H1 (cell line): ENCODE data around the gene USH2A. TPM values are rescaled to one million over a fixed set of nuclear protein-coding genes. Genes with fewer than 3 reads are reported as not detected.

ENCODE experiments used
- CTCF ChIA-PET: fragments of 300-600 bp; sonication (Branson Sonifier 250); formaldehyde crosslinking; loops from one replicate; lab custom pipeline; 2021; ENCODE audit not compliant: partially characterized antibody; lab: Charles Lee
- POLR2A ChIA-PET: fragments of 300-600 bp; sonication (Branson Sonifier 250); formaldehyde crosslinking; loops from one replicate; lab custom pipeline; 2021; ENCODE audit warnings: inconsistent platforms; ENCODE audit not compliant: partially characterized antibody; lab: Charles Lee
- DNase-seq, 2 experiments: peaks; one replicate each; pipeline versions ENCODE4 v3.0.0 to v3.0.0-alpha.2; 2010 to 2022; ENCODE audit warnings: low spot score in 2 of 2, low read depth in 1 of 2, mixed read lengths in 1 of 2
- FAIRE-seq: peaks from 2 replicates; lab custom pipeline; 2011; peaks lifted over from hg19 to GRCh38; lab: Jason Lieb, UNC
- H2AFZ ChIP-seq: 2 replicates; pipeline ENCODE4 v1.8.1; 2012; ENCODE audit warnings: low read length, inconsistent platforms
- H2AK5ac ChIP-seq: 2 replicates; pipeline ENCODE4 v1.6.1; 2013; ENCODE audit warnings: low read depth, low read length
- H2BK120ac ChIP-seq: replicated peaks from 2 replicates; pipeline ENCODE3; 2013; ENCODE audit warnings: low read depth, low read length, inconsistent platforms
- H2BK12ac ChIP-seq: 2 replicates; pipeline ENCODE4 v1.6.1; 2013; ENCODE audit warnings: low read depth, low read length
- H2BK15ac ChIP-seq: 2 replicates; pipeline ENCODE4 v1.6.1; 2013; ENCODE audit warnings: low read length
- H2BK20ac ChIP-seq: 2 replicates; pipeline ENCODE4 v1.6.1; 2013; ENCODE audit warnings: low read length
- H2BK5ac ChIP-seq: 2 replicates; pipeline ENCODE4 v1.6.1; 2013; ENCODE audit warnings: low read depth, low read length
- H3K14ac ChIP-seq: 2 replicates; pipeline ENCODE4 v1.6.1; 2013; ENCODE audit warnings: inconsistent platforms; ENCODE audit not compliant: insufficient read length
- H3K18ac ChIP-seq: 2 replicates; pipeline ENCODE4 v1.6.1; 2013; ENCODE audit warnings: low read length; ENCODE audit errors: extremely low read depth
- H3K23ac ChIP-seq: 2 replicates; pipeline ENCODE4 v1.6.1; 2013; ENCODE audit warnings: inconsistent platforms; ENCODE audit not compliant: insufficient read length
- H3K23me2 ChIP-seq: 2 replicates; pipeline ENCODE4 v1.6.1; 2013; ENCODE audit warnings: low read depth, low read length
- H3K27ac ChIP-seq: 2 replicates; pipeline ENCODE4 v1.6.1; 2011; ENCODE audit warnings: low read depth, low read length, inconsistent platforms
- H3K27me3 ChIP-seq, 4 experiments: replicated peaks in 1 of 4; 1 replicate in 1 of 4; 2 replicates in 3 of 4; pipeline versions ENCODE4 v1.6.1 to v1.8.1; 2011 to 2013; ENCODE audit warnings: low read length in 3 of 4, mild to moderate bottlenecking in 3 of 4, inconsistent platforms in 2 of 4, mixed read lengths in 2 of 4, moderate library complexity in 1 of 4; ENCODE audit not compliant: control insufficient read depth in 3 of 4, insufficient read depth in 3 of 4; ENCODE audit errors: extremely low read depth in 1 of 4
- H3K36me3 ChIP-seq, 4 experiments: 2 replicates each; pipeline versions ENCODE4 v1.6.1 to v1.8.1; 2011 to 2013; ENCODE audit warnings: mild to moderate bottlenecking in 4 of 4, low read length in 3 of 4, moderate library complexity in 2 of 4, control low read depth in 1 of 4, inconsistent platforms in 1 of 4; ENCODE audit not compliant: insufficient read depth in 4 of 4, control insufficient read depth in 2 of 4
- H3K4ac ChIP-seq: replicated peaks from 2 replicates; pipeline ENCODE3; 2013; ENCODE audit warnings: low read length, low read depth, mixed read lengths, inconsistent platforms; ENCODE audit not compliant: insufficient read length
- H3K4me1 ChIP-seq, 4 experiments: replicated peaks in 1 of 4; 1 replicate in 1 of 4; 2 replicates in 3 of 4; pipeline versions ENCODE4 v1.6.1 to v1.8.1; 2011 to 2013; ENCODE audit warnings: low read length in 3 of 4, inconsistent platforms in 2 of 4, mixed read lengths in 1 of 4; ENCODE audit not compliant: insufficient read depth in 4 of 4, control insufficient read depth in 3 of 4
- H3K4me2 ChIP-seq, 2 experiments: 2 replicates each; pipeline versions ENCODE4 v1.6.1 to v1.8.1; 2011 to 2013; ENCODE audit warnings: low read depth in 2 of 2, low read length in 2 of 2, control low read depth in 1 of 2, inconsistent platforms in 1 of 2, mild to moderate bottlenecking in 1 of 2; ENCODE audit not compliant: insufficient read depth in 1 of 2
- H3K4me3 ChIP-seq, 4 experiments: fragments of 200-600, 300-600 bp in 1 of 4; sonication (generic), shearing (Covaris generic), sonication (Bioruptor Twin) in 1 of 4; 2 replicates each; pipeline versions ENCODE4 v1.5.1 to v1.8.1; 2011 to 2016; ENCODE audit warnings: low read length in 4 of 4, low read depth in 3 of 4, control low read depth in 2 of 4, inconsistent platforms in 2 of 4, mild to moderate bottlenecking in 2 of 4, mixed read lengths in 1 of 4, moderate library complexity in 1 of 4; ENCODE audit not compliant: insufficient read depth in 2 of 4; ENCODE audit errors: extremely low read depth in 1 of 4
- H3K56ac ChIP-seq: replicated peaks from 2 replicates; pipeline ENCODE3; 2013; ENCODE audit warnings: low read depth, mild to moderate bottlenecking, mixed read lengths, low read length, inconsistent platforms; ENCODE audit not compliant: insufficient read length
- H3K79me1 ChIP-seq: 2 replicates; pipeline ENCODE4 v1.6.1; 2013; ENCODE audit warnings: low read depth, low read length, control low read depth
- H3K79me2 ChIP-seq, 2 experiments: 2 replicates each; pipeline versions ENCODE4 v1.6.1 to v1.8.1; 2012 to 2013; ENCODE audit warnings: low read length in 2 of 2, mild to moderate bottlenecking in 2 of 2, inconsistent platforms in 1 of 2; ENCODE audit not compliant: insufficient read depth in 2 of 2, control insufficient read depth in 1 of 2
- H3K9ac ChIP-seq, 4 experiments: replicated peaks in 1 of 4; 1 replicate in 1 of 4; 2 replicates in 3 of 4; pipeline versions ENCODE4 v1.6.1 to v1.8.1; 2011 to 2013; ENCODE audit warnings: low read depth in 3 of 4, low read length in 3 of 4, control low read depth in 2 of 4, mild to moderate bottlenecking in 2 of 4, moderate library complexity in 2 of 4, inconsistent platforms in 1 of 4; ENCODE audit errors: extremely low read depth in 1 of 4
- H3K9me3 ChIP-seq, 2 experiments: 2 replicates each; pipeline versions ENCODE4 v1.6.1 to v1.8.1; 2012 to 2013; ENCODE audit warnings: mild to moderate bottlenecking in 2 of 2, moderate library complexity in 2 of 2, control low read depth in 1 of 2, inconsistent platforms in 1 of 2, low read depth in 1 of 2, low read length in 1 of 2, mixed read lengths in 1 of 2; ENCODE audit not compliant: insufficient read depth in 2 of 2
- H4K20me1 ChIP-seq, 2 experiments: replicated peaks in 1 of 2; 2 replicates each; pipeline versions ENCODE3 to v1.8.1; 2011 to 2013; ENCODE audit warnings: inconsistent platforms in 2 of 2, low read length in 2 of 2, mild to moderate bottlenecking in 1 of 2; ENCODE audit not compliant: insufficient read depth in 2 of 2, control insufficient read depth in 1 of 2
- H4K5ac ChIP-seq: 2 replicates; pipeline ENCODE4 v1.6.1; 2013; ENCODE audit warnings: low read length, low read depth, mixed read lengths, inconsistent platforms; ENCODE audit not compliant: insufficient read length
- H4K8ac ChIP-seq: 2 replicates; pipeline ENCODE4 v1.8.0; 2013; ENCODE audit warnings: mild to moderate bottlenecking, moderate library complexity, low read length, inconsistent platforms; ENCODE audit not compliant: insufficient read depth; ENCODE audit errors: extremely low read depth
- H4K91ac ChIP-seq: replicated peaks from 2 replicates; pipeline ENCODE3; 2013; ENCODE audit warnings: low read length, mixed read lengths, inconsistent platforms; ENCODE audit not compliant: insufficient read length
- BRCA1 ChIP-seq: IDR thresholded peaks from 2 replicates; pipeline ENCODE4 v1.6.1; 2012; ENCODE audit warnings: low read depth, low read length, improper control_type of control experiment
- CTBP2 ChIP-seq: IDR thresholded peaks from 2 replicates; pipeline ENCODE4 v1.7.0; 2011; ENCODE audit warnings: borderline replicate concordance, mild to moderate bottlenecking, moderate library complexity, mixed read lengths, low read length; ENCODE audit not compliant: insufficient read depth, insufficient read length
- CTCF ChIP-seq, 3 experiments: IDR thresholded peaks; 1 replicate in 2 of 3; 2 replicates in 1 of 3; pipeline versions ENCODE4 v1.5.1 to v1.6.1; 2011; ENCODE audit warnings: low read length in 3 of 3, mild to moderate bottlenecking in 3 of 3, inconsistent platforms in 2 of 3, low read depth in 1 of 3, moderate library complexity in 1 of 3; ENCODE audit not compliant: insufficient read depth in 1 of 3; ENCODE audit errors: control extremely low read depth in 1 of 3
- E2F6 ChIP-seq: IDR thresholded peaks from 2 replicates; pipeline ENCODE4 v1.6.1; 2012; ENCODE audit warnings: inconsistent platforms
- JUN ChIP-seq: IDR thresholded peaks from 2 replicates; pipeline ENCODE4 v1.6.1; 2011; ENCODE audit warnings: low read depth, mild to moderate bottlenecking, improper control_type of control experiment, low read length
- RAD21 ChIP-seq, 2 experiments: IDR thresholded peaks in 1 of 2; conservative IDR thresholded peaks in 1 of 2; 2 replicates each; pipeline ENCODE4 v1.6.1; 2011; ENCODE audit warnings: low read depth in 2 of 2, low read length in 2 of 2, improper control_type of control experiment in 1 of 2, inconsistent platforms in 1 of 2, mild to moderate bottlenecking in 1 of 2, moderate library complexity in 1 of 2
- WGBS, 2 experiments: shearing (Covaris generic) in 1 of 2; methylation state at CpG; one replicate each; pipeline versions ENCODE4 v1.1.6 to v1.1.7; 2013 to 2015; ENCODE audit warnings: low lambda C conversion rate in 2 of 2, mixed read lengths in 2 of 2, inconsistent platforms in 1 of 2, low coverage in 1 of 2, missing lambda C conversion rate in 1 of 2; ENCODE audit not compliant: insufficient replicate concordance in 2 of 2, insufficient coverage in 1 of 2, insufficient read length in 1 of 2; ENCODE audit errors: extremely low coverage in 1 of 2, missing lambda C conversion rate in 1 of 2; 5-methylcytosine and 5-hydroxymethylcytosine counted together
- polyA plus RNA-seq, 7 experiments: library from polyadenylated mRNA; depleted of rRNA in 3 of 7; stranded (reverse) in 5 of 7; unstranded in 2 of 7; fragments of >200 nt in 5 of 7; fragments of 200-250 nt in 2 of 7; gene quantifications; 1 replicate in 5 of 7; 2 replicates in 1 of 7; 4 replicates in 1 of 7; pipeline versions ENCODE4 v1.2.1 to v1.2.3, GENCODE V29; 2011 to 2013; ENCODE audit warnings: missing spikeins in 2 of 7, mixed read lengths in 2 of 7
- total RNA-seq: library from RNA; stranded (reverse); fragmentation: NEBNext Ultra II Directional; extraction: Animal tissue kit (Norgen Biotek cat#: 25700); gene quantifications from 2 replicates; pipeline ENCODE4 v1.2.1, GENCODE V29; 2021

Gene USH2A
- total and polyA plus RNA-seq, 2 of the 8 experiments (the other 6 are each of a cell fraction or from before 2014, with no cell fraction given) = 0.02 to 0.17 TPM

GRCh38 chr1:216014086-216014485, 409.2 kb downstream of the USH2A start:
- WGBS, 2 experiments = 32 to 100% methylated on average over 1 to 2 of the region's 2 CpGs
- no peak for TF ChIP-seq CTCF (IDR thresholded peaks at IDR 0.05; ENCODE audit: control extremely low read depth in 1 of 3, insufficient read depth in 1 of 3, low read depth in 1 of 3, low read length in 3 of 3)
- TF ChIP-seq JUN = no peak
- no peak for TF ChIP-seq CTBP2
- TF ChIP-seq RAD21 (IDR thresholded peaks at IDR 0.05 in 1 of 2, conservative IDR thresholded peaks at IDR 0.05 in 1 of 2; ENCODE audit: low read depth in 2 of 2, low read length in 2 of 2) = no peak
- no peak for TF ChIP-seq BRCA1
- TF ChIP-seq E2F6 = no peak

More at GRCh38 chr1:216014086-216014485, 409.2 kb downstream of the USH2A start:
- no peaks in the 10 kb centered on the region for H3K27me3 ChIP-seq
- no peak overlapping the region for H2BK120ac ChIP-seq
- H4K20me1 ChIP-seq = no peaks in the 10 kb centered on the region
- FAIRE-seq = no peak
- H3K36me3 ChIP-seq = no peaks in the 10 kb centered on the region
- H4K5ac ChIP-seq = no peak overlapping the region
- H3K79me2 ChIP-seq = no peaks in the 10 kb centered on the region
- no peak overlapping the region for H3K18ac ChIP-seq
- H3K4me3 ChIP-seq = no peak overlapping the region
- no peak overlapping the region for H2AK5ac ChIP-seq
- H2BK5ac ChIP-seq = peak overlapping the region; percentile 26; the same call in 1 of the 2 replicates
- no peak overlapping the region for H3K4me2 ChIP-seq
- no peak overlapping the region for H4K8ac ChIP-seq
- H3K23ac ChIP-seq = no peak overlapping the region
- ChIA-PET POLR2A (interaction anchor here (0.7 kb wide), 1 partner anchor 388 kb away, joined by 5 read pairs; no protein-coding TSS in a partner anchor), CTCF (no interaction called here)
- no peaks in the 10 kb centered on the region for H3K23me2 ChIP-seq
- no peak overlapping the region for H2BK12ac ChIP-seq
- no peak for DNase-seq
- H3K56ac ChIP-seq = no peak overlapping the region
- no peak overlapping the region for H2AFZ ChIP-seq
- no peak overlapping the region for H2BK20ac ChIP-seq
- no peak overlapping the region for H4K91ac ChIP-seq
- no peaks in the 10 kb centered on the region for H3K79me1 ChIP-seq
- H3K9me3 ChIP-seq = no peaks in the 10 kb centered on the region
- H3K9ac ChIP-seq = no peak overlapping the region
- H3K4ac ChIP-seq = no peak overlapping the region
- H3K27ac ChIP-seq = no peak overlapping the region
- no peak overlapping the region for H2BK15ac ChIP-seq
- H3K14ac ChIP-seq = no peak overlapping the region
- H3K4me1 ChIP-seq = peaks cover 0 to 9% (median 4%) of the 10 kb centered on the region in 4 experiments; a peak in 2 of 7 replicates
